ENCODE data around the gene GPRIN3. TPM values are rescaled to one million over a fixed set of nuclear protein-coding genes. Genes with fewer than 3 reads are reported as not detected.

The GPRIN3 gene
- total RNA-seq, 1 donor, result under 0.01 TPM

GRCh38 chr4:89214308-89214707, 93.3 kb downstream of the GPRIN3 start:
- no peaks in the 10 kb centered on the region for H3K4me1 ChIP-seq (ENCODE audit: insufficient read depth, low read length)
- H3K27ac ChIP-seq (ENCODE audit: low read depth, low read length), result no peak overlapping the region
- H3K36me3 ChIP-seq (ENCODE audit: insufficient read depth, low read length), result no peaks in the 10 kb centered on the region
- H3K9me3 ChIP-seq (ENCODE audit: low read depth, low read length), result no peaks in the 10 kb centered on the region
- H3K4me3 ChIP-seq (ENCODE audit: insufficient read depth, low read length), result no peak overlapping the region
- peaks cover 3% of the 10 kb centered on the region for H3K27me3 ChIP-seq (ENCODE audit: insufficient read depth, low read length)
- no peaks in the 10 kb centered on the region for H3K79me2 ChIP-seq (ENCODE audit: insufficient read depth, low read length)
- no peak overlapping the region for H3K4me2 ChIP-seq (ENCODE audit: insufficient read depth, low read length)
- H2AFZ ChIP-seq (ENCODE audit: low read length), result no peak overlapping the region
- no peak for TF ChIP-seq CTCF (IDR thresholded peaks at IDR 0.05; ENCODE audit: extremely low read depth, low read depth, low read length)
- no peak for DNase-seq (ENCODE audit: insufficient read length, low spot score, missing footprints)
- no peaks in the 10 kb centered on the region for H4K20me1 ChIP-seq (ENCODE audit: insufficient read depth, low read length)

GRCh38 chr4:89213382-89213701, 94.3 kb downstream of the GPRIN3 start:
- Histone ChIP-seq H3K4me3 (ENCODE audit: insufficient read depth, low read length) (no peak overlapping the region), H2AFZ (ENCODE audit: low read length) (no peak overlapping the region), H3K36me3 (ENCODE audit: insufficient read depth, low read length) (no peaks in the 10 kb centered on the region), H3K79me2 (ENCODE audit: insufficient read depth, low read length) (no peaks in the 10 kb centered on the region), H3K27me3 (ENCODE audit: insufficient read depth, low read length) (peaks cover 3% of the 10 kb centered on the region), H3K27ac (ENCODE audit: low read depth, low read length) (no peak overlapping the region), H4K20me1 (ENCODE audit: insufficient read depth, low read length) (no peaks in the 10 kb centered on the region), H3K4me1 (ENCODE audit: insufficient read depth, low read length) (no peaks in the 10 kb centered on the region), H3K4me2 (ENCODE audit: insufficient read depth, low read length) (no peak overlapping the region), H3K9me3 (ENCODE audit: low read depth, low read length) (no peaks in the 10 kb centered on the region)
- no peak for TF ChIP-seq CTCF (IDR thresholded peaks at IDR 0.05; ENCODE audit: extremely low read depth, low read depth, low read length)
- DNase-seq (ENCODE audit: insufficient read length, low spot score, missing footprints), result no peak

- Histone ChIP-seq H3K4me1 (ENCODE audit: insufficient read depth, low read length) (no peaks in the 10 kb centered on the region), H3K79me2 (ENCODE audit: insufficient read depth, low read length) (no peaks in the 10 kb centered on the region), H3K4me2 (ENCODE audit: insufficient read depth, low read length) (no peak overlapping the region), H3K36me3 (ENCODE audit: insufficient read depth, low read length) (no peaks in the 10 kb centered on the region), H3K27me3 (ENCODE audit: insufficient read depth, low read length) (peaks cover 3% of the 10 kb centered on the region), H3K9me3 (ENCODE audit: low read depth, low read length) (no peaks in the 10 kb centered on the region), H4K20me1 (ENCODE audit: insufficient read depth, low read length) (no peaks in the 10 kb centered on the region), H2AFZ (ENCODE audit: low read length) (no peak overlapping the region), H3K4me3 (ENCODE audit: insufficient read depth, low read length) (no peak overlapping the region), H3K27ac (ENCODE audit: low read depth, low read length) (no peak overlapping the region)
- TF ChIP-seq CTCF (IDR thresholded peaks at IDR 0.05; ENCODE audit: extremely low read depth, low read depth, low read length), result no peak
- no peak for DNase-seq (ENCODE audit: insufficient read length, low spot score, missing footprints)
Observed at GRCh38 chr4:89212666-89213381, 94.8 kb downstream of the GPRIN3 start.

DNA sequence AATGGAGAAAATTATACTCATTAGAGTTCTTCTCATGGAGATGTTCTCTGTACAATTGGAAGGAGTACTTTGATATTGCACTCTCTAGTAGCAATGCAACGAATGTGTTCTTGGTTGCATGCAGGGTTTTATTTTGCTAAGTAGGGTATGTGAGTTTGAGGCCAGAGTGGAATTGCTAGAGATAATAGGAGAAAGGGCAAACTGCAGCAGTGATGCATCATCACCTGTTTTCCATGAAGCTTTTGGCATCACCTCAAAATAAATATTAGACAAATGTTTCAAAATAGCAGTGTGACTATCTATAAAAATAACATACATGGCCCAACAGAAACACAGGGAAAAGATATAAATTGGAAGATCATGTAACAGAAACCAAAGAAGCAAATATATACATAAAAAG, 103.0 kb downstream of the GPRIN3 start:
- Histone ChIP-seq H3K4me2 (ENCODE audit: insufficient read depth, low read length) (no peak overlapping the region), H3K27ac (ENCODE audit: low read depth, low read length) (no peak overlapping the region), H4K20me1 (ENCODE audit: insufficient read depth, low read length) (no peaks in the 10 kb centered on the region), H3K27me3 (ENCODE audit: insufficient read depth, low read length) (no peaks in the 10 kb centered on the region), H3K36me3 (ENCODE audit: insufficient read depth, low read length) (no peaks in the 10 kb centered on the region), H3K79me2 (ENCODE audit: insufficient read depth, low read length) (no peaks in the 10 kb centered on the region), H3K4me1 (ENCODE audit: insufficient read depth, low read length) (no peaks in the 10 kb centered on the region), H3K4me3 (ENCODE audit: insufficient read depth, low read length) (no peak overlapping the region), H2AFZ (ENCODE audit: low read length) (no peak overlapping the region), H3K9me3 (ENCODE audit: low read depth, low read length) (no peaks in the 10 kb centered on the region)
- DNase-seq (ENCODE audit: insufficient read length, low spot score, missing footprints), result no peak
- TF ChIP-seq CTCF (IDR thresholded peaks at IDR 0.05; ENCODE audit: extremely low read depth, low read depth, low read length), result no peak

All from osteoblast (primary cell).